Activated CD4-positive, alpha-beta T cell treated with anti-CD3 and anti-CD28 coated beads, Interleukin-10, Interleukin-2, amounts not matched to agents 100 ng/mL and 50 ng/mL, durations not matched to agents 16 hours and 8 hours (primary cell): ENCODE results near the gene CYP2C8.
"Not testable (repeated sequence)": the region's sequence is repeated elsewhere in the genome, so short reads cannot be mapped to it uniquely, and the experiment has no call there.

Experiments used
- DNase-seq: peaks from one replicate; pipeline ENCODE4 v3.0.0-alpha.2; 2020

The CYP2C8 gene

GRCh38 chr10:95069286-95069685 is at the start of gene CYP2C8:
CYP2C8 (minus strand) TSS chr10:95069497; CDS start chr10:95069402, 95 bp downstream.
- DNase-seq, result no peak

GRCh38 chr10:95116869-95117269 is 47.6 kb upstream of the CYP2C8 start:
- DNase-seq, result no peak

GRCh38 chr10:95110823-95111222 is 41.5 kb upstream of the CYP2C8 start:
- not testable (repeated sequence) for DNase-seq

- no peak for DNase-seq
Measured at GRCh38 chr10:95097805-95098204, 28.5 kb upstream of the CYP2C8 start.

GRCh38 chr10:95096143-95096542 is 26.8 kb upstream of the CYP2C8 start:
- no peak for DNase-seq

- not testable (repeated sequence) for DNase-seq
Measured at GRCh38 chr10:95079626-95080025, 10.3 kb upstream of the CYP2C8 start.

- no peak for DNase-seq
Measured at GRCh38 chr10:95077556-95077955, 8.3 kb upstream of the CYP2C8 start.

- no peak for DNase-seq
Measured at GRCh38 chr10:95071107-95071660, 1.9 kb upstream of the CYP2C8 start.

GRCh38 chr10:95064125-95064524 is 5.2 kb downstream of the CYP2C8 start:
- not testable (repeated sequence) for DNase-seq

GRCh38 chr10:95056744-95057363 is 12.4 kb downstream of the CYP2C8 start:
- DNase-seq, result no peak

- no peak for DNase-seq
Measured at GRCh38 chr10:95049919-95050318, 19.4 kb downstream of the CYP2C8 start.

GRCh38 chr10:95048206-95048605 is 21.1 kb downstream of the CYP2C8 start:
- DNase-seq, result no peak

GRCh38 chr10:95039281-95039680 is 30.0 kb downstream of the CYP2C8 start:
- DNase-seq, result no peak

- no peak for DNase-seq
Measured at GRCh38 chr10:95035332-95036295, 33.7 kb downstream of the CYP2C8 start.

GRCh38 chr10:95034401-95034800 is 34.9 kb downstream of the CYP2C8 start:
- no peak for DNase-seq

- DNase-seq, result no peak
Measured at GRCh38 chr10:95031656-95032055, 37.6 kb downstream of the CYP2C8 start.

GRCh38 chr10:95026461-95026860 is 42.8 kb downstream of the CYP2C8 start:
- no peak for DNase-seq

- DNase-seq, result no peak
Measured at GRCh38 chr10:94997741-94998174, 71.5 kb downstream of the CYP2C8 start.

- no peak for DNase-seq
Measured at GRCh38 chr10:94992811-94993210, 76.5 kb downstream of the CYP2C8 start.

- no peak for DNase-seq
Measured at GRCh38 chr10:94991243-94991888, 77.9 kb downstream of the CYP2C8 start.

- no peak for DNase-seq
Measured at GRCh38 chr10:94989192-94989591, 80.1 kb downstream of the CYP2C8 start.
